ENCODE measurements around the gene RSPO4.

RSPO4 gene

GRCh38 chr20:1001911-1002681 is at the start of gene RSPO4:
Gene RSPO4 (minus strand): TSS chr20:1002311. CDS start chr20:1002164, 147 bp downstream.
- TF ChIP-seq CEBPB (IDR thresholded peaks at IDR 0.05) (no peak), MAX (IDR thresholded peaks at IDR 0.05) (peak; percentile 58)

GRCh38 chr20:1050440-1050839 is 48.3 kb upstream of the RSPO4 start:
- TF ChIP-seq FOXM1 (IDR thresholded peaks at IDR 0.05; ENCODE audit: borderline replicate concordance, low read depth) (no peak), CREB1 (IDR thresholded peaks at IDR 0.05; ENCODE audit: low read depth) (no peak), CEBPB (IDR thresholded peaks at IDR 0.05) (no peak), EP300 (IDR thresholded peaks at IDR 0.05; ENCODE audit: borderline replicate concordance) (no peak), RAD21 (IDR thresholded peaks at IDR 0.05; ENCODE audit: low read depth) (no peak), TCF12 (IDR thresholded peaks at IDR 0.05; ENCODE audit: low read depth) (no peak), MAX (IDR thresholded peaks at IDR 0.05) (no peak), TEAD4 (IDR thresholded peaks at IDR 0.05) (no peak), USF1 (IDR thresholded peaks at IDR 0.05) (no peak), TAF1 (IDR thresholded peaks at IDR 0.05; ENCODE audit: low read depth) (no peak), YY1 (IDR thresholded peaks at IDR 0.05; ENCODE audit: low read depth) (no peak), EGR1 (IDR thresholded peaks at IDR 0.05) (no peak), REST (IDR thresholded peaks at IDR 0.05; ENCODE audit: low read depth) (no peak), NFIC (IDR thresholded peaks at IDR 0.05) (no peak), ZBTB7A (IDR thresholded peaks at IDR 0.05; ENCODE audit: low read depth) (no peak)

GRCh38 chr20:1045860-1046418 is 43.8 kb upstream of the RSPO4 start:
- no peak for TF ChIP-seq YY1 (IDR thresholded peaks at IDR 0.05; ENCODE audit: low read depth)
- no peak for TF ChIP-seq NFIC (IDR thresholded peaks at IDR 0.05)
- no peak for TF ChIP-seq RAD21 (IDR thresholded peaks at IDR 0.05; ENCODE audit: low read depth)
- TF ChIP-seq USF1 (IDR thresholded peaks at IDR 0.05), result no peak
- no peak for TF ChIP-seq REST (IDR thresholded peaks at IDR 0.05; ENCODE audit: low read depth)
- TF ChIP-seq FOXM1 (IDR thresholded peaks at IDR 0.05; ENCODE audit: borderline replicate concordance, low read depth), result no peak
- no peak for TF ChIP-seq CEBPB (IDR thresholded peaks at IDR 0.05)
- no peak for TF ChIP-seq MAX (IDR thresholded peaks at IDR 0.05)
- no peak for TF ChIP-seq TAF1 (IDR thresholded peaks at IDR 0.05; ENCODE audit: low read depth)
- TF ChIP-seq EGR1 (IDR thresholded peaks at IDR 0.05), result no peak
- TF ChIP-seq ZBTB7A (IDR thresholded peaks at IDR 0.05; ENCODE audit: low read depth), result no peak
- TF ChIP-seq CREB1 (IDR thresholded peaks at IDR 0.05; ENCODE audit: low read depth), result no peak

- TF ChIP-seq YY1 (IDR thresholded peaks at IDR 0.05; ENCODE audit: low read depth), result no peak
- no peak for TF ChIP-seq MAX (IDR thresholded peaks at IDR 0.05)
- no peak for TF ChIP-seq USF1 (IDR thresholded peaks at IDR 0.05)
- no peak for TF ChIP-seq RAD21 (IDR thresholded peaks at IDR 0.05; ENCODE audit: low read depth)
- no peak for TF ChIP-seq EP300 (IDR thresholded peaks at IDR 0.05; ENCODE audit: borderline replicate concordance)
- TF ChIP-seq REST (IDR thresholded peaks at IDR 0.05; ENCODE audit: low read depth), result no peak
- no peak for TF ChIP-seq CREB1 (IDR thresholded peaks at IDR 0.05; ENCODE audit: low read depth)
Measured at GRCh38 chr20:1041845-1042390, 39.8 kb upstream of the RSPO4 start.

All from Ishikawa (cell line).